ENCODE results near the gene PRC1. TPM values are rescaled to one million over a fixed set of nuclear protein-coding genes. Genes with fewer than 3 reads are reported as not detected.

The PRC1 gene
- total RNA-seq, 2 experiments from 2014 or later: 24.4 to 26.7 TPM

GRCh38 chr15:90953947-90954711, 40.2 kb downstream of the PRC1 start:
- CTCF ChIA-PET: interaction anchor here (0.8 to 5.5 kb wide), 6 partner anchors 15 to 79 kb away, joined by 3 to 41 read pairs (median 6); partner anchors contain the start of genes HDDC3, UNC45A and VPS33B
- intact Hi-C loops (cut with DNase I, micrococcal nuclease): loop anchor here in 1 of 2 experiments (1.0 to 2.0 kb wide), 2 partner anchors 19 to 41 kb away; partner anchors contain the start of genes PRC1 and UNC45A
- peak in 1 of 14 experiments; percentile 23 for DNase-seq
- Histone ChIP-seq H3K27me3 (ENCODE audit: control insufficient read depth in 1 of 2, insufficient read depth in 2 of 2, low read length in 2 of 2) (no peaks in the 10 kb centered on the region), H3K27ac (ENCODE audit: low read depth in 1 of 2, low read length in 2 of 2) (peak overlapping the region; percentile 87 to 92), H3K9me3 (ENCODE audit: control insufficient read depth in 1 of 2, insufficient read depth in 1 of 2, low read length in 2 of 2) (no peaks in the 10 kb centered on the region), H3K4me1 (ENCODE audit: insufficient read depth, low read length) (peaks cover 26% of the 10 kb centered on the region), H3K4me3 (ENCODE audit: low read length) (peak overlapping the region; percentile 74), H3K36me3 (ENCODE audit: insufficient read depth, low read length) (peaks cover 41% of the 10 kb centered on the region)
- H3K4me3 Mint-ChIP-seq: peak overlapping the region; percentile 87
- no peak for TF ChIP-seq CTCF (IDR thresholded peaks at IDR 0.05)
- H3K27ac Mint-ChIP-seq: peak overlapping the region; percentile 88
- H3K4me1 Mint-ChIP-seq (ENCODE audit: low read depth): peaks cover 9% of the 10 kb centered on the region
- POLR2A ChIA-PET: interaction anchor here (0.6 to 7.7 kb wide), 10 partner anchors 12 to 1619 kb away, joined by 3 to 126 read pairs (median 3); partner anchors contain the start of genes BLM, HDDC3, MAN2A2 and NGRN
- H3K36me3 Mint-ChIP-seq (ENCODE audit: low read depth): peaks cover 37% of the 10 kb centered on the region
- no peaks in the 10 kb centered on the region for H3K27me3 Mint-ChIP-seq
- no peaks in the 10 kb centered on the region for H3K9me3 Mint-ChIP-seq
- no peak for ATAC-seq (ENCODE audit: poor library complexity)

- peak in 1 of 14 experiments; percentile 28 for DNase-seq
- H3K9me3 Mint-ChIP-seq: no peaks in the 10 kb centered on the region
- H3K27ac ChIP-seq (ENCODE audit: low read depth in 1 of 2, low read length in 2 of 2): no peak overlapping the region
- TF ChIP-seq CTCF (IDR thresholded peaks at IDR 0.05): no peak
- POLR2A ChIA-PET: interaction anchor here (7.7 kb wide), 1 partner anchor 20 kb away, joined by 126 read pairs; the partner anchor contains the start of genes HDDC3 and UNC45A
- no peaks in the 10 kb centered on the region for H3K9me3 ChIP-seq (ENCODE audit: control insufficient read depth in 1 of 2, insufficient read depth in 1 of 2, low read length in 2 of 2)
- peaks cover 48% of the 10 kb centered on the region for H3K36me3 ChIP-seq (ENCODE audit: insufficient read depth, low read length)
- no peak overlapping the region for H3K4me3 ChIP-seq (ENCODE audit: low read length)
- H3K27me3 ChIP-seq (ENCODE audit: control insufficient read depth in 1 of 2, insufficient read depth in 2 of 2, low read length in 2 of 2): no peaks in the 10 kb centered on the region
- no peak overlapping the region for H3K27ac Mint-ChIP-seq
- intact Hi-C loops (cut with DNase I, micrococcal nuclease): no loop called here
- ATAC-seq (ENCODE audit: poor library complexity): no peak
- peak overlapping the region; percentile 87 for H3K4me3 Mint-ChIP-seq
- H3K4me1 Mint-ChIP-seq (ENCODE audit: low read depth): peaks cover 9% of the 10 kb centered on the region
- H3K27me3 Mint-ChIP-seq: no peaks in the 10 kb centered on the region
- peaks cover 47% of the 10 kb centered on the region for H3K36me3 Mint-ChIP-seq (ENCODE audit: low read depth)
- peaks cover 26% of the 10 kb centered on the region for H3K4me1 ChIP-seq (ENCODE audit: insufficient read depth, low read length)
- CTCF ChIA-PET: interaction anchor here (5.5 kb wide), 1 partner anchor 21 kb away, joined by 41 read pairs; the partner anchor contains the start of gene HDDC3
Measured at GRCh38 chr15:90952901-90953677, 41.2 kb downstream of the PRC1 start.

GRCh38 chr15:90950676-90951075, 43.7 kb downstream of the PRC1 start:
- Histone ChIP-seq H3K27me3 (ENCODE audit: control insufficient read depth in 1 of 2, insufficient read depth in 2 of 2, low read length in 2 of 2) (no peaks in the 10 kb centered on the region), H3K4me1 (ENCODE audit: insufficient read depth, low read length) (peaks cover 15% of the 10 kb centered on the region), H3K27ac (ENCODE audit: low read depth in 1 of 2, low read length in 2 of 2) (no peak overlapping the region), H3K9me3 (ENCODE audit: control insufficient read depth in 1 of 2, insufficient read depth in 1 of 2, low read length in 2 of 2) (no peaks in the 10 kb centered on the region), H3K36me3 (ENCODE audit: insufficient read depth, low read length) (peaks cover 63% of the 10 kb centered on the region), H3K4me3 (ENCODE audit: low read length) (no peak overlapping the region)
- Mint-ChIP-seq H3K36me3 (ENCODE audit: low read depth) (peaks cover 68% of the 10 kb centered on the region), H3K27me3 (no peaks in the 10 kb centered on the region), H3K4me1 (ENCODE audit: low read depth) (peaks cover 2% of the 10 kb centered on the region), H3K9me3 (no peaks in the 10 kb centered on the region), H3K4me3 (no peak overlapping the region), H3K27ac (no peak overlapping the region)
- TF ChIP-seq CTCF (IDR thresholded peaks at IDR 0.05): no peak
- intact Hi-C loops (cut with DNase I, micrococcal nuclease): no loop called here
- ChIA-PET CTCF (no interaction called here), POLR2A (no interaction called here)
- ATAC-seq (ENCODE audit: poor library complexity): no peak
- peak in 1 of 14 experiments; percentile 16 for DNase-seq

Measured in CD4-positive, alpha-beta T cell (primary cell).